Measurements from ENCODE around the gene SLC25A27. TPM values are rescaled to one million over a fixed set of nuclear protein-coding genes. Genes with fewer than 3 reads are reported as not detected.

The SLC25A27 gene
- total RNA-seq (2022; extraction: Qiagen RNA extraction; ENCODE audit: low read depth) = 0.09 to 1.4 TPM (median 0.61 TPM) in 5 replicates

GRCh38 chr6:46652603-46653438, at the start of gene SLC25A27, which contains the start of gene CYP39A1:
Gene SLC25A27, plus strand, starts transcription at chr6:46652975. Its CDS starts 218 bp downstream, at chr6:46653193.
Gene CYP39A1, minus strand, starts transcription at chr6:46652818. Its CDS starts 236 bp downstream, at chr6:46652582.

GRCh38 chr6:46687619-46688097, 34.9 kb downstream of the SLC25A27 start, which contains the start of gene TDRD6:
Gene TDRD6, plus strand, starts transcription at chr6:46687885. Its CDS starts 244 bp downstream, at chr6:46688129.

Other genes with a start within 250 kb of the SLC25A27 start
- not detected in 5 replicates for gene RCAN2, start 161.5 kb upstream of the SLC25A27 start, total RNA-seq (2022; extraction: Qiagen RNA extraction; ENCODE audit: low read depth)
- 0.05 to 0.12 TPM (median 0.06 TPM) in 3 of 5 replicates, not detected in the others for gene CYP39A1, start 157 bp upstream of the SLC25A27 start, total RNA-seq (2022; extraction: Qiagen RNA extraction; ENCODE audit: low read depth)
- gene TDRD6, start 34.9 kb downstream of the SLC25A27 start, total RNA-seq (2022; extraction: Qiagen RNA extraction; ENCODE audit: low read depth) = 0.64 TPM in 1 of 5 replicates, not detected in the others
- 0.03 to 0.07 TPM in 2 of 5 replicates, not detected in the others for gene PLA2G7, start 82.4 kb downstream of the SLC25A27 start, total RNA-seq (2022; extraction: Qiagen RNA extraction; ENCODE audit: low read depth)
- not detected in 5 replicates for gene ANKRD66, start 94.0 kb downstream of the SLC25A27 start, total RNA-seq (2022; extraction: Qiagen RNA extraction; ENCODE audit: low read depth)
- not detected in 5 replicates for gene MEP1A, start 140.4 kb downstream of the SLC25A27 start, total RNA-seq (2022; extraction: Qiagen RNA extraction; ENCODE audit: low read depth)